ENCODE data around the gene ZNF212.

Gene ZNF212

DNA sequence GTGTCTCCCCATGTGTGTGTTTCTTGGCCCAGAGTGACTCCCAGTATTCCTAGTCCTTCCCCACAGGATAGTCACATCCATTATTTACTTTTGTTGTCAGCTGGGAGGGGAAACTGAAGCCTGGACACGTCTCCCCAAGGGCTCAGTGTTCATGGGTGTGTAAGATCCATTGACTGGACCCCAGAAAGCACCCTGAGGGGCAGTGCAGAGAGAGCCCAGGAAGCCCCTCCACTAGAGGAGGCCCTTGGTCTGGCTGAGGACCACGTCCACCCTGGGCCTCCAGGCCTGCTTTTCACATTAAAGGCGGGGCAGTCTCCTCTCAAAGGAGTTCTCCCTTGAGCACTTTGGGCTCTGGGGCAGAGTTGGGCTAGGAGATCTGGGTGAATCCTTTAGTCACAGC is 43.9 kb downstream of the ZNF212 start:
- in situ Hi-C loops (cut with HindIII; ENCODE audit: low sequenced_read_pairs): no loop called here

DNA sequence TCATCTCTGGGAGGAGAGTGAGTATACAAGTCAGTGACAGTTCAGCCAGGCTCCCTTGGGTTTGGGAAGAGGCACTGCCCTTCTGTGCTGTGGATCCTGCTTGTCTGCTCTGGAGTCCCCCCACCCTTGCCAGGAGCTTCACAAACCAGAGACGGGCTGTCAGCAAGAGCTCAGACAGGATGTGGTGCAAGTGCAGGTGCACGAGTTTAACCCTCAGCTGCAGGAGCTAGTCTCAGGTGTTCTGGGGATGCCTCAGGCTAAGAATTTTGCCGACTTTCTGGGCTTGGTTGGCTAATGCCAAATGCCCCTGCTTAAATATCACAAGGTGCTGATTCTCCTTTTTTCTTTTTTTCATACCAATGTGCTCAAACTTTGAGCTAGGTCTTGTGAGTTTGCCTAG is 44.9 kb downstream of the ZNF212 start:
- in situ Hi-C loops (cut with HindIII; ENCODE audit: low sequenced_read_pairs): no loop called here

DNA sequence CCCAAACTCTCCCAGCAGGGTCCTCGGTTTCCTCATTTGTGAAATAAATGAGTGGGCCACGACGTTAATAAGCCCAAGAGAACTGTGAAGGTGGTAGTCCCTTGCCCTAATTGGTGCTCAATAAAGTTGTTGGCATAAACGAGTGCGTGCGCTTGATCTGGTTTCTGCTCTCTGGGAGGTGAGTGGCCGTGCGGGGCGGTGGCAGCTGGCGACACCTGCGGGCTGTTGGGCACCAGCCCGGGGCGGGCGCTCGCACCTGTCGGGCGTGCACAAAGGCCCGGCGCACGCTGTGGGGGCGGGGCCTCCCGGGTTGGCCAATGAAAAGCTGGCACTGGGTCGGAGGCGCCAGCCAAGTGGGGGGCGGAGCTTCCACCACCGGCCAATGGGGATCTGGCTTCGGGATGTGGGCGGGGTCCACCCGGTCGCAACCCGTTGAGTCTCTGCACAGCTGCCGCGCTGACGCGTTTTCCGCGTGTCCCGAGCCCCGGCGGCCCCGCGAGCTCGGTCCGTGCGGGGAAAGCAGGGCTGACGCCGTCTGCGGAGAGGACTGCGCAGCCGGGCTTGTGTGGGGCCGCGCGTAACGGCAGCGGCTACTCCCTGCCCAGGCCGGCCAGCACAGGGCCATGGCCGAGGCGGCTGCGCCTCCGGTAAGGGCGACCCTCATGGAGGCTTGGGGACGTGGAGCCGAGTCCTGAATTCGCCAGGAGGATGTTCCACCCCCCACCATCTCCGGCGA is 45.6 kb downstream of the ZNF212 start:
- in situ Hi-C loops (cut with HindIII; ENCODE audit: low sequenced_read_pairs): no loop called here

DNA sequence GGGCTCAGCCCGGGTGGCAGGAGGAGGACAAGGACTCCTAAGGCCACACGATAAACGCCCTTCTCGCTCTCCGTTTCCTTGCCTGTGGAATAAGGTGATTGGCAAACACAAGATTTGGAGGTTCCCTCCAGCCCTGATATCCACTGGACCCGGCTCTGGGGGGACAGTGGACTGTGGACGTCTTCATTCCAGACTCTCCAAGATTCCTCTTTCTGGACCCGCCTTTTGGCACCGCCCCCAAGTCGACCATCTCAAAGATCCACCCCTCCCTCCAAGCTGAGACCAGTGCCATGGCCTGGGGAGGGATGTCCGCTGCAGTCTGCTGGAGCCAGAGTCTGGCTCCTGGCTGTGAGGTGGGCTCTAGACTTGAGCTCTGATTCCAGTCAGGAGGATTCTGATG is 46.2 kb downstream of the ZNF212 start:
- in situ Hi-C loops (cut with HindIII; ENCODE audit: low sequenced_read_pairs): no loop called here

DNA sequence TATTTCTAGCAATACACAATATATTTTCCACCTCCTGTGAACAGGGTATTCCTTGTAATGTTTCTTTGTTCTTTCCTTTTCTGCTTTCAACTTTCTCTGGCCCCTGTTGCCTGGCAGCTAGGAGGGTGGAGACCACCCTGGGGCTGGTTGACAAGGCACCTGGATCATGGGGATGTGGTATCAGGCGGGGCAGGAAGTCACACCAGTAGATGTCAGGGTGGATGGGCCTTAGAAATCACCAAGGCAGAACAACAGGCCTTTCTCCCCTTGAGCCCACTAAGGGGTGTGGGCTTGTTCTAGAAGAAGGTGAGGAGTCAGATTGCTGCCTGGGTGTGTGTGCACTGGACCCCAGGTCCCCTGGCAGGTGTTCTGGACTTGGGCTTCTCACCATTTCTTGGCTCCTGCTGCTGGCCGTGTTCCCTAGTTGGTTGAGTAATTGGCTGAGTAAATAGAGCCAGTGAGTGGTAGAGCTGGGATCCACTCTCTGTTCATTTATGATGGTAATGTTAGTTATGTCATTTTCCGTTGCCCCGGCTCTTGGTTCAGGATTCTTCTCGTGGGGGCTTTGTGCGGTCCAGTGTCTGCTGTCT is 47.5 kb downstream of the ZNF212 start:
- in situ Hi-C loops (cut with HindIII; ENCODE audit: low sequenced_read_pairs): no loop called here

DNA sequence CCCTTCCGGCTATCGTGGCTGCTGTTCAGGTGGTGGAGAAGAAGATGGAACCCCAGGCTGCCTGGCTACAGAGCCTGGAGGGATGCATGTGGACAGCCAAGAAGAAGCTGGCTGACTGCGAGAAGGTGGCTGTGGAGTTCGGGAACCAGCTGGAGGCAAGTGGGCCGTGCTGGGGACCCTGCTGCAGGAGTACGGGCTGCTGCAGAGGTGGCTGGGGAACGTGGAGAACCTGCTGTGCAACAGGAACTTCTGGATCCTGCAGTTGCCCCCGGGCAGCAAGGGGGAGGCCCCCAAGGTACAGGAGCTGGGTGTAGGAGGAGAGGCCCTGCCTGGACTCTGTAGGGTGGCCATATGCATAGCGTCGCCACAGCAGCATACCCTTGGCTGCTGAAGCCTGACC is 48.2 kb downstream of the ZNF212 start:
- in situ Hi-C loops (cut with HindIII; ENCODE audit: low sequenced_read_pairs): no loop called here

DNA sequence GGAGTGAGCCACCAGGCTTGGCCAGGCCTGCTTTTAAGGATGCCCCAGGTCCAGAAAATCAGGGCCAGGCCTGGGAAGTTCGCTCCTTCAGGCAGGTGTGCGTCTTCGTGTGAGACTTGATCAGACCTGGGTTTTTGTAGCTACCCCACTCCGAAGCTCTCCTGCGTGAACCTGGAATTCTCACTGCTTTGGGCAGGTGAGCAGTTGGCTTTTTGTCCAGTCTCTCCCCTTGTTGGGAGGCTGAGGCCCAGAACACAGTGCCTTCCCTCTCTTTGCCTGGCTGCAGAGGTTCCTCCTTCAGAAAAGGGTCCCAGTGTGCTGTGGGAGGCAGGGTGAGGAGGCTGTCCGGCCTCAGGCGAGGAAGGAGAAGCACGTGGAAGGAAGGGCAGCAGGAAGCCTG is 49.8 kb downstream of the ZNF212 start:
- in situ Hi-C loops (cut with HindIII; ENCODE audit: low sequenced_read_pairs): no loop called here

DNA sequence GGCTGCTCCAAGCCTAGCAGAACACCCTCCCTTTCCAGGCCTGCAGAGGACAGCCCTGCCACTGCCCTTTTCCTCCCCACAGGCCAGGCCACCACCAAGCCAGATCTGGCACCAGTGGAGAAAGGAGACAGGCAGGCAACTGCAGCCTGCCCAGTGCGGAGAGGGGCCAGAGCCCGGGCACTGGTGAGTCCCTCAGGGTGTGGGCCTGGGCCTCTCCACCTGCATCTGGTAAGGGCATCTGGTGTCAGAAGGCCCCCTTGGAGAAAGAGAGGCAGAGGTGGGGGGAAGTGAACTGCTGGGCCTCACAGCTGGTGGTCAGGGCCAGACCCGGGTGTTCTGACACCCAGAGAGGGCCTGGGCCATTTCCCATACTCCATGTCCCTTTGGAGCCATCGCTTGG is 50.4 kb downstream of the ZNF212 start:
- in situ Hi-C loops (cut with HindIII; ENCODE audit: low sequenced_read_pairs): no loop called here

DNA sequence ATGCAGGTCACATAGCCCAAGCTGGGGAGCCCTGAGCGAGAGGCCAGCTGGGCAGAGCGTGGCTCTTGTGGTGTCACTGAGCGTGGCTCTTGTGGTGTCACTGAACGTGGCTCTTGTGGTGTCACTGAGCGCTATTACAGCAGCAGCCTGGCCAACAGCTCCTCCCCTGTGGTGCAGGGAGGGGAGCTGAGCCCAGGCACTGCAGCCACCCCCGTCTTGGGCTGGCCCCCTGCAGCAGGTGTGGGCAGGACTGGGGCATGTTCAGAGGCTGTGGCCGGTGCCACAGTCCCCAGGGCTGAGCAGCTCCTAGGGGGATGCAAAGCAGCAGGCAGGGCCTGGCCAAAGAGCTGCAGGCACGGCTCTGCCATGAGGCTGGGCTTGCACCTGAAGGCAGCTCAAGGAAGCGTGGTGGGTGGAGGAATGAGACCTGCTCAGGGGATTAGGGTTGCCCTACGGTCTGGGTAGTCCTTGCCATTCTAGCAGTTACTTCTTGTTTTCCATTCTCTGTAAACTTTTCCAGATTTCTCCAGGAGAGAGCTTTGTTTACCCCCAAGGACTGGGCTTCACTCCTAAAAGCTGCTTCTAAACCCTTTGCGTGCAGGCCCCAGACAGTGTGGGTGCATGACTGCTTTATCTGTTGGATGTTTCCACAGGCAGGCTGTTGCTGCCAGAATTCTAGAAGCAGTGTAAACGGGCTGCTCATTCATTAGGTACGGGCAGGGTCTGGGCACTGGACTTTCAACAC is 51.8 kb downstream of the ZNF212 start:
- in situ Hi-C loops (cut with HindIII; ENCODE audit: low sequenced_read_pairs): no loop called here

DNA sequence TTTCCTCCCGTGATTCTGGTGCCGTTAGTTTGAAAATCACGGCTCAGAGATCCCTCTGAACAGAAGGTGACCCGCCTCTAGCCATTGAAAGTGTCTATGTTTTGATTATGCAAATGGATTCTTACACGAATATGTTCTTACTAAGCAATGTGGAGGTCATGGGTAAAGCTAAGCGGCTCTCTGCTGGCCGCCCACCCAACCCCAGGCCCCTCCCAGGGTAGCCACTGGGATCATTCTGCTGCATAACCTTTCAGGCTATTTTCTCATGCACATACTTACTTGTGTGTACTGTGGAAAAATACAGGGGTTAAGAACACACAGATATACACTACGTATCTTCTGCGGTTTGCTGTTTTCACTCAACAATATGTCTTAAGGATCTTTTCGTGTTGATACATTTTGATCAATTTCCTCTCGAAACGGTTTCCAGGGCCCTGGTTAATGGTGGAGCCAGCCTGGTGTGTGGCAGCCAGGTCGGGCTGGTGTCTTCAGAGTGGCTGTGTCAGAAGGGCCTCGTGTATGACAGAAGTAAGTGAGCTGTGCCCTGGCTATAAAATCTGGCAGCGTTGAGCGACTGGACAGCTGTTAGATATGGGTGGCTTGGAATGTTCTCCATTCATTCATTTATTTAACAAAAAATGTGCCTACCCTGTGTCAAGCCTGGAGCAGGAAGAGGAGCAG is 52.5 kb downstream of the ZNF212 start:
- in situ Hi-C loops (cut with HindIII; ENCODE audit: low sequenced_read_pairs): no loop called here

DNA sequence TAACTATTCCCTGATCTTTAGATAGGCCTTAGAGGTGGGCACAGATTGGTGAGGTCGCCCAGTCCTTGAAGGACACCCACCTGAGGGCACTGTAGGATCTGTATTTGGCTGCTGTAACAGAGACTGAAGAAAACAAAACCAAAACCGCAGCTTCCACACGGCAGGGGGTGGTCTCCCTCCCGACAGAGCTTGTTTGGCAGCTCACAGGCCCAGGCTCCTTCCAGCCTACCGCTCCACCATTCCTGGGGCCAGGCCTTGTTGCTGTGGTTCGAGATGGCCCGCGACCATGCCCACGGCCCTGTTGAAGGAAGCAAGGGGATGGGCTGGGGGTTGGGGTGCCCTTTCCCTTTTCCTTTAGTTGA is 53.0 kb downstream of the ZNF212 start:
- in situ Hi-C loops (cut with HindIII; ENCODE audit: low sequenced_read_pairs): no loop called here

DNA sequence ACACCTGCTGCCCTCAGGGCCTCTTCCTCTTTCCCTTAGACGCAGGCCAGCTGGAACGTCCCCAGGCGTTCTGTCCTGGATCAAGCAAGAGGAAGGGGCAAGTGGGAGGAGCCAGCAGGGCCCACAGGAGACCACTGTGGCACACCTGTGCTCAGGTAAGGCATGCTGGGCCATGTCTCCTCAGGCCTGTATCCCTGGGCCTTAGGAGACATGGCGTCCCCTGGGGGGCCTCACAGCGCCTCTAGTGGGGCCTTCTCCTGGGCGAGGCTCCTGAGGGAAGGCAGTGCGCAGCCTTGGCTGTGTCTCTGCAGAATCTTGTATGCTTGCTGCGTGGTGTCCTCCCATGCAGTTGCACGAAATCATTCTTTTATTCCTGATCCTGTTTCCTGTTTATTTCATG is 53.9 kb downstream of the ZNF212 start:
- in situ Hi-C loops (cut with HindIII; ENCODE audit: low sequenced_read_pairs): no loop called here

DNA sequence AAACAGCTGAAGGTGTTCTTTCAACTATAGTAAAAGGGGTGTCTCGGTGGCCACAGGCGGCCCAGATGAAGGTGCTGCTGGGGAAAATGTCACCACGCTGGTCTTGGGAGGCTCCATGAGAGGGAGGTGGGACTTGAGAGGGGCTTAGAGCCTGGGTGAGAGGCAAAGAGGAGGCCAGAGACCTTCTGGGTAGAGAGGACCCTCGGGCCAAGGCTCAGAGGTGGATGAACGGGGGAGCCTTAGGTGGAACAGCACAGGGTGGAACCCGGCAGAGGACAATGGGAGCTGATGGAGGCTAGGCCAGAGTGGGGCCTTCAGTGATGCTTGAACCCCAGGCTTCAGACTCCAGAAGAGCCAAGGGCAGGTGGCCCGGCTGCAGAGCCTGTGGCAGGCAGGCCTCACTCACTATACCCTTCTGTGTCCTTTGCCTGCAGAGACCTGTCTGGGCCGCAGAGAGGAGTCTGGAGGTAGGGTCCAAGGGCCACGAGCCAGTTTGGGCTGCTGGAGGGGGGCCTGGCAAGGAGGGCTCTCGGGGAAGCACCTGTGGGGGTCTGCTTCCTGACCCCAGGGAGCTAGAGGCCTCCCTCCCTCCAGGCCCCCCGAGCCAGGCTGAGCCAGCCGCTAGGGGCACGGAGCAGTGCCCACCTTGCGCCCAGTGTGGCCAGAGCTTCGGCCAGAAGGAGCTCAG is 54.6 kb downstream of the ZNF212 start:
- in situ Hi-C loops (cut with HindIII; ENCODE audit: low sequenced_read_pairs): no loop called here

DNA sequence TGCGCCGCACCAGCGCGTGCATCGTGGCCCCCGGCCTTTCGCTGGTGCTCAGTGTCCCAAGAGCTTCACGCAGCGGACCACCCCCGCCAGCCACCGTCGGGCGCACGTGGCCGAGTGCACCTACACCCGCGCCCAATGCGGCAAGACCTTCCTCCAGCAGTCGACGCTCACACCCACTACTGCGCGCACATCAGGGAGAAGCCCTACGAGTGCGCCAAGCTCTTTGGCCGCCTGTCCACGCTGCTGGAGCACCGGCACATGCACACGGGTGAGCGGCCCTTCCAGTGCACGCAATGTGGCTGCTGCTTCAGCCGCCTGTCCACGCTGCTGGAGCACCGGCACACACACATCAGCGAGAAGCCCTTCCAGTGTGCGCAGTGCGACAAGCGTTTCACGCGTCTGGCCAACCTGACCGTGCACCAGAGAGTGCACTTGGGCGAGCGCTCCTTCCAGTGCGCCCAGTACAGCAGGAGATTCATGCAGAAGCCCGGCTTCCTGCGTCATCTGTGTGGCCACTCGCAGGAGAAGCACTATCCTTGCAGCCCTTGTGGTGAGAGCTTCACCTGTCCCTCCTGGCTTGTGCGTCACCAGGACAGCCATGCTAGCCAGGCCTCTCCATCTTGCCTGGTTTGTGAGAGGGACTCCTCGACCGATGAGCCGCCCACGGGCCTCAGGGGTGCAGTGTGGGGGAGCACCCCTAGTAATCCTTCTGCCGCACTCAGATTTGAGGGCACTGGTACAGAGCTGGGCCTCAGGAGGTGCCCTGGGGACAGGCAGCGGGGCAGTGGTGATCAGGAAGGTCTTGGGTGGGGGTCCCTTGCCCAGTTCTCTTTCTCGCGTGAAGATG is 55.4 kb downstream of the ZNF212 start:
- in situ Hi-C loops (cut with HindIII; ENCODE audit: low sequenced_read_pairs): no loop called here

DNA sequence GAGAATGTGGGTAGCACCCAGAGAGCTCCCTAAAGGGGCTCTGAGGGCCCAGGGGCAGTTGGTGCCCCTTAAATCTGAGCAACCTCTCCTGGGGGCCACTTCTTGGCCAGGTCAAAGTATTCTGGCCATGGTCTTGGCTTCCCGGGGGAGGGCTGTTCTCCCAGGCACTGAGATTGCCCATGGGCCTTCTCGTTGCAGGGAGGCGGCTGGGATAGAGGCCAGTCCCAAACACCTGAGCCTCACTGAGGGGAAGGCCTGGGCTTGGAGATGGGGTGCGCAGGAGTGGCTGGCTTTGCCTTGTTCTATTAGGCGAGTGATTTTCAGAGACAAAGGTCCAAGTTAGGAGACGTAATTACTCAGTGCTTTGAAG is 56.0 kb downstream of the ZNF212 start:
- in situ Hi-C loops (cut with HindIII; ENCODE audit: low sequenced_read_pairs): no loop called here

DNA sequence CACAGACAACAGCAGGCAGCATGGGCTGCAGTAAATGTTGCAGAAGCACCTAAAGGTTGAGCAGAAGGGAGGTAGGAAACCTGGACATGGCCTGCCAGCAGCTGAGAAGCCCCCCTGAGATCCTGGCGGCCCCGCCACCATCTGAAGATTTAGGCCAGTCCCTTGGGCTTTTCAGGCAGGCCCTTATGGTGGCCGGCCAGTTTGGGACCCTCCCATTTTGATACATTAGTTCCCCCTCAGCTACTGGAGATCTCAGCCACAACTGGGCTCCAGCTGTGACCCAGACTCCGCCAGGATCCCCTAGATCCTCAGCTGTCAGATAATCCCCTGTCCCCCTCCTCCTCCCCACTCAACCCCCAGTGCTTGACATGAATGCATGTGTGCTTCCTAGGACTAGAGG is 56.9 kb downstream of the ZNF212 start:
- in situ Hi-C loops (cut with HindIII; ENCODE audit: low sequenced_read_pairs): no loop called here

DNA sequence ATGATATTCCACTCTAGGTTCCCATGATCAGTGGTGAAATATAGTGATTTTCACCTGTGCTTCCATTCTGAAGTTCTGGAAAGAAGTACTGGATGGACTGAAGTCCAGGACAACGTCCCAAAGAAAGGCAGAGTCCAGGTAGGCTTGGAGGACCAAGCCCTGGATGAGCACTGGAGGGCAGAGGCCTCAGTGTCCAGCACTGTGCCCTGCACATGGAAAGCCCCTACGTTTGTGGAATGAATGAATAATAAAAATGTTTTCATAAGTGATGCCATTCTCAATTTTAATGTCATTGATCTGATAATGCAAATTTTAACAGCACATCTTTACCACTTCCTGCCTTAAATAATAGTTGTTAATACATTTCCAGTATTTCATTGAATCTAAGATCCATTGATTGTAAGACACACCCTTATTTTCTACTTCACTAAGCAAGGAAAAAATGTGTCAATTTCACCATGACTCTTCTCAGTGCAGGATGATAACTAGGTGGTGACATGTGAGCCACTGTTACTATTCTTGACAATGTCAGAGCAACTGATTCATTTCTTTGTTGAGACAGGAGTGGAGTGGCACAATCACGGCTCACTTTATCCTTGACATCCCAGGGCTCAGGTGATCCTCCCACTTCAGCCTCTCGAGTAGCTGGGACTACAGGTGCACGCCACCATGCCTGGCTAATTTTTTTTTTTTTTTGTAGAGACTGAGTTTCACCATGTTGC is 57.7 kb downstream of the ZNF212 start:
- in situ Hi-C loops (cut with HindIII; ENCODE audit: low sequenced_read_pairs): no loop called here

DNA sequence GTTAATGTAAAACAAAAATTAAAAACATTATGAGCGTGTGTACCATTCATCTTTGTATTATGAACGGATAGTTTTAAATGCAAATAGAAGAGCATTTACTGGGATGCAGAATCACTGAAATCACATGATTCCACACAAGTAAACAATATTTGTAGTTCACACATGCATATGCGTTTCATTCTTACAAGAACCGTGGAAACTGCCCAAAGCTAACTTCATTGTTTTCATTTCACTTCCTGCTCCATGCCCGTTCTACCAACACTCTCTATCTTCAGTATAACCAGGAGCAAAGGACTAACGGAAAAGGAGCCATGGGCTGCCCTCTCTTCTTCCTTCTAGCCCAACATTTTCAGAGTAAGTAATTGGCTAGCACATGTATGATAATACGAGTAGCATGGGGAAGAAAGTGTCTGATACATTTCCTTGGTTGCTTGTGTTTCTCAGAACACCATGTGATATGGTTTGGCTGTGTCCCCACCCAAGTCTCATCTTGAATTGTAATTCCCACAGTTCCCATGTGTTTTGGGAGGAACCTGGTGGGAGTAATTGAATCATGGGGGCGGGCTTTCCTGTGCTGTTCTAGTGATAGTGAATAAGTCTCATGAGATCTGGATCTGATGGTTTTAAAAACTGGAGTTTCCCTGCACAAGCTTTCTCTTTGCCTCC is 61.3 kb downstream of the ZNF212 start:
- in situ Hi-C loops (cut with HindIII; ENCODE audit: low sequenced_read_pairs): loop anchor here (5.0 kb wide), 1 partner anchor 48 kb away; no protein-coding TSS in a partner anchor

DNA sequence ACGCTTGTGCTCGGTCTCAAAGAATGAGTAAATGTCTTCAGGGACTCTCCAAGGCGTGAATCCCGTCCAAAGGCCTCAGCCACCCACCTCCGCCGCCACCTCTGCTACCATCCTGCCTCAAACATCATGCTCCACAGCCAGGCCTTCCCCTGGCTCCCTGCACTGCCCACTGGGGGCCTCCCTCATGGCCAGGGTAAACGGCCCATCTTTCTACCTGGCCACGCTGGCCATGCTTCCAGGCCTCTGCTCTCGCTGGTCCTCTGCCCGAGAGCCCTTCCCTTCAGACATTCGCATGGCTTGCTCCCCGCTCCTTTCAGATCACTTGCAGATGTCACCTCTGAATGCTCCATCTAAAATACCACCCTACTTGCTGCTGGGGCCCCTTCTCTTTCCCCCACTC is 62.8 kb downstream of the ZNF212 start:
- in situ Hi-C loops (cut with HindIII; ENCODE audit: low sequenced_read_pairs): loop anchor here (5.0 kb wide), 1 partner anchor 50 kb away; no protein-coding TSS in a partner anchor

Data from endothelial cell of hepatic sinusoid (primary cell).